Lung (tissue), 12 donors: ENCODE measurements around the gene OAS3. TPM values are rescaled to one million over a fixed set of nuclear protein-coding genes. Genes with fewer than 3 reads are reported as not detected.

Experiments
- ATAC-seq: fragments of 200-7000 bp; cut with Tn5 transposase; one replicate; pipeline ENCODE4 v1.9.1; 2020; ENCODE audit warnings: moderate number of reproducible peaks; ENCODE audit not compliant: insufficient read depth, low FRiP score
- DNase-seq, 3 donors: peaks; one replicate each; pipeline ENCODE4 v3.0.0-alpha.2; 2013 to 2017
- H3K27ac ChIP-seq, 2 donors: one replicate each; pipeline ENCODE4 v1.5.1; 2013; ENCODE audit warnings: mild to moderate bottlenecking in 2 of 2, moderate library complexity in 2 of 2, control low read depth in 1 of 2, inconsistent platforms in 1 of 2, low read depth in 1 of 2, low read length in 1 of 2
- H3K27me3 ChIP-seq, 3 donors: one replicate each; pipeline ENCODE4 v1.5.1; 2013; ENCODE audit warnings: low read length in 2 of 3; ENCODE audit not compliant: control insufficient read depth in 3 of 3, insufficient read depth in 3 of 3
- H3K36me3 ChIP-seq, 4 donors: one replicate each; pipeline ENCODE4 v1.5.1; 2013; ENCODE audit warnings: low read length in 4 of 4, mild to moderate bottlenecking in 1 of 4, moderate library complexity in 1 of 4; ENCODE audit not compliant: control insufficient read depth in 4 of 4, insufficient read depth in 4 of 4
- H3K4me1 ChIP-seq, 5 donors: one replicate each; pipeline ENCODE4 v1.5.1; 2013; ENCODE audit warnings: low read length in 5 of 5, mild to moderate bottlenecking in 2 of 5, moderate library complexity in 1 of 5; ENCODE audit not compliant: control insufficient read depth in 5 of 5, insufficient read depth in 5 of 5
- H3K4me3 ChIP-seq: one replicate; pipeline ENCODE4 v1.5.1; 2013; ENCODE audit warnings: mild to moderate bottlenecking, control low read depth, moderate library complexity
- H3K9ac ChIP-seq, 2 donors: one replicate each; pipeline ENCODE4 v1.5.1; 2013; ENCODE audit warnings: low read length in 2 of 2, control low read depth in 1 of 2; ENCODE audit not compliant: insufficient read depth in 1 of 2
- H3K9me3 ChIP-seq, 4 donors: one replicate each; pipeline ENCODE4 v1.5.1; 2013; ENCODE audit warnings: low read length in 3 of 4, mild to moderate bottlenecking in 1 of 4, moderate library complexity in 1 of 4; ENCODE audit not compliant: control insufficient read depth in 4 of 4, insufficient read depth in 3 of 4
- WGBS, 2 donors: extraction: QIAGEN DNeasy Blood & Tissue Kit; methylation state at CpG; one replicate each; pipeline ENCODE4 v1.1.7; 2013; 5-methylcytosine and 5-hydroxymethylcytosine counted together
- polyA plus RNA-seq, 2 donors: library from polyadenylated mRNA; stranded (reverse); fragments of 200-250 nt; gene quantifications; one replicate each; pipeline ENCODE4 v1.2.1, GENCODE V29; 2013
- total RNA-seq, 2 donors: library from RNA; depleted of rRNA in 1 of 2; stranded (reverse); fragments of >200 nt in 1 of 2; gene quantifications; one replicate each; pipeline ENCODE4 v1.2.1, GENCODE V29; 2014 to 2021
- TF ChIP-seq, protein P1 (sequence below): IDR thresholded peaks from 2 replicates; pipeline ENCODE4 v1.5.1; 2012; ENCODE audit warnings: mild to moderate bottlenecking; ENCODE audit errors: control extremely low read depth, extremely low read depth
- donor health status: control.
- donor health status: control.
- donor health status: Bipolar disorder and iron deficiency.
- donor health status: healthy.
- donor health status: DM: yes; HTN: yes; CAD: no.

OAS3 gene
- total and polyA plus RNA-seq, 4 donors = 5.7 to 31.9 (median 19.3) TPM

GRCh38 chr12:112927475-112927874 lies 10.8 kb upstream of the OAS3 start:
- peaks cover 0 to 4% (median under 1%) of the 10 kb centered on the region in 4 donors for H3K36me3 ChIP-seq
- DNase-seq (no peak), ATAC-seq (no peak)
- no peak overlapping the region for H3K9ac ChIP-seq
- H3K4me1 ChIP-seq = peaks cover 0 to 2% (median 0%) of the 10 kb centered on the region in 5 donors
- 65% methylated on average over 3 of the region's 3 CpGs for WGBS, 2 donors
- TF ChIP-seq, protein P1, sequence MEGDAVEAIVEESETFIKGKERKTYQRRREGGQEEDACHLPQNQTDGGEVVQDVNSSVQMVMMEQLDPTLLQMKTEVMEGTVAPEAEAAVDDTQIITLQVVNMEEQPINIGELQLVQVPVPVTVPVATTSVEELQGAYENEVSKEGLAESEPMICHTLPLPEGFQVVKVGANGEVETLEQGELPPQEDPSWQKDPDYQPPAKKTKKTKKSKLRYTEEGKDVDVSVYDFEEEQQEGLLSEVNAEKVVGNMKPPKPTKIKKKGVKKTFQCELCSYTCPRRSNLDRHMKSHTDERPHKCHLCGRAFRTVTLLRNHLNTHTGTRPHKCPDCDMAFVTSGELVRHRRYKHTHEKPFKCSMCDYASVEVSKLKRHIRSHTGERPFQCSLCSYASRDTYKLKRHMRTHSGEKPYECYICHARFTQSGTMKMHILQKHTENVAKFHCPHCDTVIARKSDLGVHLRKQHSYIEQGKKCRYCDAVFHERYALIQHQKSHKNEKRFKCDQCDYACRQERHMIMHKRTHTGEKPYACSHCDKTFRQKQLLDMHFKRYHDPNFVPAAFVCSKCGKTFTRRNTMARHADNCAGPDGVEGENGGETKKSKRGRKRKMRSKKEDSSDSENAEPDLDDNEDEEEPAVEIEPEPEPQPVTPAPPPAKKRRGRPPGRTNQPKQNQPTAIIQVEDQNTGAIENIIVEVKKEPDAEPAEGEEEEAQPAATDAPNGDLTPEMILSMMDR = no peak
- H3K9me3 ChIP-seq = no peaks in the 10 kb centered on the region
- no peak overlapping the region for H3K27ac ChIP-seq
- no peak overlapping the region for H3K4me3 ChIP-seq
- peaks cover 0 to 3% (median 0%) of the 10 kb centered on the region in 3 donors for H3K27me3 ChIP-seq

DNA sequence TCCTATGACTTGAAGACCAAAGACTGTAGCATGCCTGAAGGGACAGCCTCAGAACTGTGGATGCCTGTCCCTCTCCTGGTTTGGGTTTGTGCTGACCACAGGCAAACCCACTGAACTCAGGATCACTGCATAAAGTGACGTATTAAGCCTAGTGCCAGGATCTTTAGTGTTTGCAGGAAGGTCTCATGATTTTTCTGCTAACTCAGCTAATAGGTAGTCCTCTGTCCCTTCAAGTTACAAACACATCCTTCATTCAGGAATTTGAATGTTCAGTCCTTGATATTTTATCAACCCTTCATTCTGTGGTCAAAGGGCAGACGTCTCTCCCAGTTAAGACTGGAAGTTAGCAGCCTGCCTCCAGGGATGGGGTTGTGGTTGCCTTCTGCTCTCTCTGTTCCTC lies 10.3 kb upstream of the OAS3 start:
- TF ChIP-seq, protein P1 = no peak
- peaks cover 0 to 4% (median under 1%) of the 10 kb centered on the region in 4 donors for H3K36me3 ChIP-seq
- H3K9me3 ChIP-seq = no peaks in the 10 kb centered on the region
- no peak overlapping the region for H3K9ac ChIP-seq
- 48 to 49% methylated on average over 2 of the region's 2 CpGs for WGBS, 2 donors
- peaks cover 0 to 3% (median 0%) of the 10 kb centered on the region in 3 donors for H3K27me3 ChIP-seq
- no peak overlapping the region for H3K4me3 ChIP-seq
- DNase-seq (no peak), ATAC-seq (no peak)
- H3K4me1 ChIP-seq = peaks cover 0 to 2% (median 0%) of the 10 kb centered on the region in 5 donors
- no peak overlapping the region for H3K27ac ChIP-seq

- peaks cover 0 to 4% (median under 1%) of the 10 kb centered on the region in 4 donors for H3K36me3 ChIP-seq
- no peak overlapping the region for H3K27ac ChIP-seq
- no peak overlapping the region for H3K9ac ChIP-seq
- H3K9me3 ChIP-seq = no peaks in the 10 kb centered on the region
- ATAC-seq (no peak), DNase-seq (no peak)
- TF ChIP-seq, protein P1 = no peak
- 91 to 94% methylated on average over 1 of the region's 1 CpG for WGBS, 2 donors
- peaks cover 0 to 2% (median 0%) of the 10 kb centered on the region in 5 donors for H3K4me1 ChIP-seq
- no peak overlapping the region for H3K4me3 ChIP-seq
- peaks cover 0 to 3% (median 0%) of the 10 kb centered on the region in 3 donors for H3K27me3 ChIP-seq
Measured at GRCh38 chr12:112928978-112929377, 9.3 kb upstream of the OAS3 start.

- H3K9me3 ChIP-seq = no peaks in the 10 kb centered on the region
- DNase-seq (no peak), ATAC-seq (no peak)
- peaks cover 0 to 3% (median 0%) of the 10 kb centered on the region in 3 donors for H3K27me3 ChIP-seq
- no peak overlapping the region for H3K27ac ChIP-seq
- no peak overlapping the region for H3K4me3 ChIP-seq
- TF ChIP-seq, protein P1 = no peak
- 95 to 97% methylated on average over 3 of the region's 3 CpGs for WGBS, 2 donors
- H3K36me3 ChIP-seq = peaks cover 0 to 4% (median under 1%) of the 10 kb centered on the region in 4 donors
- H3K4me1 ChIP-seq = peaks cover 0 to 2% (median 0%) of the 10 kb centered on the region in 5 donors
- H3K9ac ChIP-seq = no peak overlapping the region
Measured at GRCh38 chr12:112929715-112930114, 8.6 kb upstream of the OAS3 start.
